ENCODE results near the gene ZNF770.

Gene ZNF770

GRCh38 chr15:35020974-35021373 lies 32.9 kb upstream of the ZNF770 start:
- ChIA-PET CTCF (no interaction called here), POLR2A (no interaction called here)
- TF ChIP-seq ZEB2 (tag by site-specific recombination; IDR thresholded peaks at IDR 0.05) (no peak), ZNF76 (tag by site-specific recombination; IDR thresholded peaks at IDR 0.05; ENCODE audit: borderline replicate concordance, low read depth) (no peak), ZNF350 (tag by site-specific recombination; IDR thresholded peaks at IDR 0.05) (no peak), ZNF776 (tag by site-specific recombination; IDR thresholded peaks at IDR 0.05; ENCODE audit: borderline replicate concordance) (no peak), ZSCAN18 (tag by site-specific recombination; IDR thresholded peaks at IDR 0.05) (no peak), CTCF (tag by site-specific recombination; IDR thresholded peaks at IDR 0.05) (no peak), ZNF211 (tag by site-specific recombination; IDR thresholded peaks at IDR 0.05; ENCODE audit: low read depth) (no peak), ZNF175 (tag by site-specific recombination; IDR thresholded peaks at IDR 0.05) (no peak), ZBTB8A (tag by site-specific recombination; IDR thresholded peaks at IDR 0.05) (no peak), YY2 (tag by site-specific recombination; IDR thresholded peaks at IDR 0.05) (no peak), ZNF501 (tag by site-specific recombination; IDR thresholded peaks at IDR 0.05) (no peak), ZNF133 (tag by site-specific recombination; IDR thresholded peaks at IDR 0.05) (no peak), ZNF658 (tag by site-specific recombination; IDR thresholded peaks at IDR 0.05) (no peak), ZNF366 (tag by site-specific recombination; conservative IDR thresholded peaks at IDR 0.05) (no peak), SCRT1 (tag by site-specific recombination; IDR thresholded peaks at IDR 0.05; ENCODE audit: borderline replicate concordance) (no peak), ZNF426 (tag by site-specific recombination; IDR thresholded peaks at IDR 0.05) (no peak)
- no peaks in the 10 kb centered on the region for H3K9me3 ChIP-seq (ENCODE audit: control insufficient read depth, insufficient read depth, low read depth, low read length)
- H3K4me3 ChIP-seq (ENCODE audit: low read depth, low read length), result no peak overlapping the region
- no peaks in the 10 kb centered on the region for H3K4me1 ChIP-seq (ENCODE audit: control insufficient read depth, insufficient read depth, low read length)
- no peak overlapping the region for H3K27ac ChIP-seq (ENCODE audit: extremely low read depth, low read depth, low read length)
- no peaks in the 10 kb centered on the region for H3K36me3 ChIP-seq (ENCODE audit: control insufficient read depth in 2 of 2, insufficient read depth in 1 of 2, low read length in 2 of 2)

GRCh38 chr15:35019404-35020327 lies 31.6 kb upstream of the ZNF770 start:
- Histone ChIP-seq H3K27ac (ENCODE audit: extremely low read depth, low read depth, low read length) (no peak overlapping the region), H3K9me3 (ENCODE audit: control insufficient read depth, insufficient read depth, low read depth, low read length) (no peaks in the 10 kb centered on the region), H3K36me3 (ENCODE audit: control insufficient read depth in 2 of 2, insufficient read depth in 1 of 2, low read length in 2 of 2) (no peaks in the 10 kb centered on the region), H3K4me1 (ENCODE audit: control insufficient read depth, insufficient read depth, low read length) (no peaks in the 10 kb centered on the region), H3K4me3 (ENCODE audit: low read depth, low read length) (no peak overlapping the region)
- TF ChIP-seq ZBTB21 (tag by site-specific recombination; IDR thresholded peaks at IDR 0.05) (no peak), EGR2 (tag by site-specific recombination; IDR thresholded peaks at IDR 0.05; ENCODE audit: low read depth) (peak; percentile 37; the same call in 1 of the 2 replicates)
- POLR2A ChIA-PET, result interaction anchor here (0.6 to 1.8 kb wide), 2 partner anchors 31 to 33 kb away, joined by 11 read pairs; partner anchors contain the start of gene ZNF770
- CTCF ChIA-PET, result interaction anchor here (0.6 to 1.2 kb wide), 2 partner anchors 20 to 1449 kb away, joined by 3 to 4 read pairs; no protein-coding TSS in a partner anchor

GRCh38 chr15:35014241-35014640 lies 26.2 kb upstream of the ZNF770 start:
- H3K36me3 ChIP-seq (ENCODE audit: control insufficient read depth in 2 of 2, insufficient read depth in 1 of 2, low read length in 2 of 2), result no peaks in the 10 kb centered on the region
- no peak overlapping the region for H3K4me3 ChIP-seq (ENCODE audit: low read depth, low read length)
- POLR2A ChIA-PET, result no interaction called here
- no peak overlapping the region for H3K27ac ChIP-seq (ENCODE audit: extremely low read depth, low read depth, low read length)
- no peaks in the 10 kb centered on the region for H3K9me3 ChIP-seq (ENCODE audit: control insufficient read depth, insufficient read depth, low read depth, low read length)
- H3K4me1 ChIP-seq (ENCODE audit: control insufficient read depth, insufficient read depth, low read length), result no peaks in the 10 kb centered on the region
- CTCF ChIA-PET, result no interaction called here
- TF ChIP-seq ZNF214 (tag by site-specific recombination; IDR thresholded peaks at IDR 0.05; ENCODE audit: borderline replicate concordance) (no peak), ZNF701 (tag by site-specific recombination; IDR thresholded peaks at IDR 0.05) (no peak), ZNF548 (tag by site-specific recombination; IDR thresholded peaks at IDR 0.05) (no peak), ZNF473 (tag by site-specific recombination; IDR thresholded peaks at IDR 0.05) (no peak), ZNF488 (tag by site-specific recombination; IDR thresholded peaks at IDR 0.05) (no peak), ZNF37A (tag by site-specific recombination; IDR thresholded peaks at IDR 0.05) (no peak), ZSCAN4 (tag by site-specific recombination; IDR thresholded peaks at IDR 0.05) (no peak), ZNF423 (tag by site-specific recombination; IDR thresholded peaks at IDR 0.05) (no peak), MEIS1 (CRISPR knock-in tag; IDR thresholded peaks at IDR 0.05; ENCODE audit: borderline replicate concordance) (no peak)
